HG02973 (cell line): ENCODE results near the gene ITM2C.
A peak's percentile ranks its signal among the peaks of the same experiment; 100 is the strongest.

Experiments
- ATAC-seq: cut with Tn5 transposase; IDR thresholded peaks from one replicate; pipeline ENCODE4 v1.9.1; 2021; ENCODE audit warnings: moderate library complexity; ENCODE audit not compliant: unreplicated experiment

The ITM2C gene

GRCh38 chr2:230872151-230872967 is 7.6 kb downstream of the ITM2C start:
- no peak for ATAC-seq

GRCh38 chr2:230872968-230873660 is 8.4 kb downstream of the ITM2C start:
- peak; percentile 59 for ATAC-seq

GRCh38 chr2:230873661-230874401 is 9.1 kb downstream of the ITM2C start:
- ATAC-seq, result peak; percentile 58

- ATAC-seq, result no peak
These were observed 9.7 kb downstream of the ITM2C start for GRCh38 chr2:230874456-230874855.

- ATAC-seq, result no peak
These were observed 10.1 kb downstream of the ITM2C start for GRCh38 chr2:230874876-230875275.

- no peak for ATAC-seq
These were observed 10.9 kb downstream of the ITM2C start for GRCh38 chr2:230875347-230876315.

GRCh38 chr2:230877116-230877758 is 12.5 kb downstream of the ITM2C start:
- no peak for ATAC-seq

GRCh38 chr2:230877759-230878598 is 13.2 kb downstream of the ITM2C start:
- ATAC-seq, result no peak

- no peak for ATAC-seq
These were observed 14.0 kb downstream of the ITM2C start for GRCh38 chr2:230878599-230879188.

GRCh38 chr2:230879271-230879882 is 14.6 kb downstream of the ITM2C start:
- ATAC-seq, result no peak

GRCh38 chr2:230879891-230880290 is 15.1 kb downstream of the ITM2C start:
- no peak for ATAC-seq

GRCh38 chr2:230881840-230882239 is 17.1 kb downstream of the ITM2C start:
- ATAC-seq, result no peak

- ATAC-seq, result no peak
These were observed 20.9 kb downstream of the ITM2C start for GRCh38 chr2:230885463-230886130.

- no peak for ATAC-seq
These were observed 21.5 kb downstream of the ITM2C start for GRCh38 chr2:230886206-230886605.

GRCh38 chr2:230886671-230887071 is 21.9 kb downstream of the ITM2C start:
- no peak for ATAC-seq

GRCh38 chr2:230887342-230887741 is 22.6 kb downstream of the ITM2C start:
- ATAC-seq, result no peak

GRCh38 chr2:230888824-230889400 is 24.2 kb downstream of the ITM2C start:
- ATAC-seq, result no peak
